Natural killer cell (primary cell): ENCODE measurements around the gene PLA1A. TPM values are rescaled to one million over a fixed set of nuclear protein-coding genes. Genes with fewer than 3 reads are reported as not detected.

ENCODE experiments used
- ATAC-seq, 3 donors: fragments of 150-1000 bp in 2 of 3; fragments of 200-7000 bp in 1 of 3; cut with Tn5 transposase; 1 replicate in 1 of 3; 2 replicates in 2 of 3; pipeline ENCODE4 v1.10.0; 2021; ENCODE audit warnings: mild to moderate bottlenecking in 2 of 3, moderate library complexity in 2 of 3
- DNase-seq, 2 donors: peaks; one replicate each; pipeline versions ENCODE4 v3.0.0 to v3.0.0-alpha.2; 2013 to 2021; ENCODE audit warnings: mixed read lengths in 1 of 2
- H3K27ac ChIP-seq: one replicate; pipeline ENCODE4 v1.5.1; 2013; ENCODE audit warnings: mild to moderate bottlenecking, low read length
- H3K27me3 ChIP-seq: one replicate; pipeline ENCODE4 v1.6.1; 2013; ENCODE audit warnings: low read length; ENCODE audit not compliant: control insufficient read depth, insufficient read depth
- H3K36me3 ChIP-seq: one replicate; pipeline ENCODE4 v1.6.1; 2013; ENCODE audit warnings: low read length; ENCODE audit not compliant: control insufficient read depth, insufficient read depth
- H3K4me1 ChIP-seq: one replicate; pipeline ENCODE4 v1.6.1; 2013; ENCODE audit warnings: low read length; ENCODE audit not compliant: control insufficient read depth, insufficient read depth
- H3K4me3 ChIP-seq: one replicate; pipeline ENCODE4 v1.5.1; 2013; ENCODE audit warnings: low read length
- H3K9me3 ChIP-seq: one replicate; pipeline ENCODE4 v1.6.1; 2013; ENCODE audit warnings: low read length; ENCODE audit not compliant: control insufficient read depth, insufficient read depth
- H3K27ac Mint-ChIP-seq, 2 donors: one replicate each; pipeline ENCODE4 v1.8.0; 2022; ENCODE audit warnings: mild to moderate bottlenecking in 2 of 2, mixed read lengths in 2 of 2, moderate library complexity in 1 of 2
- H3K27me3 Mint-ChIP-seq, 2 donors: one replicate each; pipeline ENCODE4 v1.8.0; 2022; ENCODE audit warnings: low read depth in 2 of 2, mixed read lengths in 2 of 2
- H3K36me3 Mint-ChIP-seq: one replicate; pipeline ENCODE4 v1.8.0; 2022; ENCODE audit warnings: mixed read lengths
- H3K4me1 Mint-ChIP-seq, 2 donors: one replicate each; pipeline ENCODE4 v1.8.0; 2022; ENCODE audit warnings: mixed read lengths in 2 of 2
- H3K4me3 Mint-ChIP-seq: one replicate; pipeline ENCODE4 v1.8.0; 2022; ENCODE audit warnings: mild to moderate bottlenecking, moderate library complexity, mixed read lengths
- H3K9me3 Mint-ChIP-seq, 2 donors: one replicate each; pipeline ENCODE4 v1.8.0; 2022; ENCODE audit warnings: mixed read lengths in 2 of 2
- CTCF ChIP-seq: fragments of 200-600 bp; IDR thresholded peaks from one replicate; pipeline ENCODE4 v1.8.0; 2022; ENCODE audit warnings: antibody characterized with exemption
- WGBS: methylation state at CpG from one replicate; pipeline ENCODE4 v1.1.7; 2013; ENCODE audit warnings: missing lambda C conversion rate; ENCODE audit not compliant: insufficient coverage; 5-methylcytosine and 5-hydroxymethylcytosine counted together
- intact Hi-C: fragments of 100-400 bp; cut with micrococcal nuclease; formaldehyde crosslinking; loops from one replicate; pipeline ENCODE4 v1.14.2; 2022
- total RNA-seq, 4 donors: library from RNA; stranded (reverse); fragments of 120-200 nt in 1 of 4; gene quantifications; one replicate each; pipeline versions ENCODE4 v1.2.3 to v1.2.4, GENCODE V29; 2013 to 2022

The PLA1A gene
- total RNA-seq, 3 donors from 2014 or later (not counting 1 experiment from before 2014, with no cell fraction given), result 0.20 to 0.34 TPM; not detected in 1

GRCh38 chr3:119585856-119586570 is 11.7 kb upstream of the PLA1A start:
- Mint-ChIP-seq H3K9me3 (no peaks in the 10 kb centered on the region), H3K27me3 (no peaks in the 10 kb centered on the region), H3K4me3 (no peak overlapping the region), H3K4me1 (no peaks in the 10 kb centered on the region), H3K27ac (no peak overlapping the region), H3K36me3 (no peaks in the 10 kb centered on the region)
- intact Hi-C loops, result no loop called here
- no peaks in the 10 kb centered on the region for H3K27me3 ChIP-seq
- H3K4me3 ChIP-seq, result no peak overlapping the region
- no peak for TF ChIP-seq CTCF
- no peaks in the 10 kb centered on the region for H3K4me1 ChIP-seq
- H3K27ac ChIP-seq, result no peak overlapping the region
- H3K9me3 ChIP-seq, result no peaks in the 10 kb centered on the region
- H3K36me3 ChIP-seq, result no peaks in the 10 kb centered on the region
- no peak for DNase-seq
- WGBS, result 96% methylated on average over 10 of the region's 11 CpGs
- no peak for ATAC-seq

GRCh38 chr3:119586733-119587172 is 10.9 kb upstream of the PLA1A start:
- no peaks in the 10 kb centered on the region for H3K36me3 ChIP-seq
- DNase-seq (no peak), ATAC-seq (no peak)
- H3K27ac ChIP-seq, result no peak overlapping the region
- no peaks in the 10 kb centered on the region for H3K36me3 Mint-ChIP-seq
- TF ChIP-seq CTCF, result no peak
- H3K4me3 ChIP-seq, result no peak overlapping the region
- H3K27me3 Mint-ChIP-seq, result no peaks in the 10 kb centered on the region
- WGBS, result 81% methylated on average over 3 of the region's 3 CpGs
- H3K27ac Mint-ChIP-seq, result no peak overlapping the region
- no peaks in the 10 kb centered on the region for H3K4me1 ChIP-seq
- H3K4me1 Mint-ChIP-seq, result no peaks in the 10 kb centered on the region
- intact Hi-C loops, result no loop called here
- H3K9me3 ChIP-seq, result no peaks in the 10 kb centered on the region
- no peaks in the 10 kb centered on the region for H3K27me3 ChIP-seq
- no peaks in the 10 kb centered on the region for H3K9me3 Mint-ChIP-seq
- no peak overlapping the region for H3K4me3 Mint-ChIP-seq

GRCh38 chr3:119588112-119588511 is 9.6 kb upstream of the PLA1A start:
- H3K36me3 ChIP-seq, result no peaks in the 10 kb centered on the region
- Mint-ChIP-seq H3K9me3 (no peaks in the 10 kb centered on the region), H3K27me3 (peaks cover 0 to 8% of the 10 kb centered on the region in 2 donors), H3K27ac (no peak overlapping the region), H3K4me3 (no peak overlapping the region), H3K4me1 (no peaks in the 10 kb centered on the region), H3K36me3 (no peaks in the 10 kb centered on the region)
- DNase-seq, result peak in 1 of 2 donors; percentile 7
- H3K4me3 ChIP-seq, result no peak overlapping the region
- H3K27me3 ChIP-seq, result no peaks in the 10 kb centered on the region
- no peak overlapping the region for H3K27ac ChIP-seq
- H3K4me1 ChIP-seq, result no peaks in the 10 kb centered on the region
- ATAC-seq, result no peak
- intact Hi-C loops, result no loop called here
- H3K9me3 ChIP-seq, result no peaks in the 10 kb centered on the region
- 58% methylated on average over 3 of the region's 3 CpGs for WGBS
- TF ChIP-seq CTCF, result no peak
